ENCODE results near the gene PARD6B. TPM values are rescaled to one million over a fixed set of nuclear protein-coding genes. Genes with fewer than 3 reads are reported as not detected.

Gene PARD6B
- total and polyA plus RNA-seq, 2 of the 4 experiments (the other 2 are of a cell fraction), result 0.17 to 0.90 TPM

DNA sequence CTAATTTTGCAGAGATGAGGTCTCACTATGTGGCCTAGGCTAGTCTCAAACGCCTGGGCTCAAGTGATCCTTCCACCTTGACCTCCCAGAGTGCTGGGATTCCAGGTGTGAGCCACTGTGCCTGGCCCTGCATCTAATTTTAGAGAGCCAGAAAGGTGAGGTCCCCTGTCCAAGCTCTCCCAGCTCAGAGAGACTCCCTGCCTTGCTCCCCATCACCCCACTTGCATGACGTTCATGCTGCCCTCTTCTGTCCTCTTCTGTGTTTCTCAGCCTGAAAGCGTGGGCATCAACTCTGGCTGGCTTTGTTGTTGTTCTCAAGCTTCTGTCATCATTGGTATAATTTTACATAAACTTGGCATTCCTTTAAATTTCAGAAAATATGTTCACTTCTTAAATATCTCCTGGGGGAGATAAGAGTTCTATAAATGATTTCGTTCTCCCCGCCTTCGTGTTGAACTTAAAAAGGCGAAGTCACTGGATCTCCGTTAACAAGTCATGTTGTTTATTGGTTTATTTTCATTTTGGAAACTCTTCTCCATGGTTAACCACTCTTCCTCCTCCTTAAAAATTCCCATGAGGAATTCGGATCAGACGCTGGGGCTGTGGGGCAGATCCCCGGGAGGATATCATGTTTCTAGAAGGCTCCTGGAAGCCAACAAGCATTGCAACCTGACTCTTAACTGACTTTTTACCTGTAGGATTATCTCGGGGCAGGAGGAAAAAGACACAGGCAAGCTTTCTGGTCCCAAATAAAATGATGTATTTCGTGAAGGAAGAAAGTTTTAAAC is 13.2 kb upstream of the PARD6B start:
- Histone ChIP-seq H3K4ac (ENCODE audit: low read depth, low read length) (0 out of 2 replicates have a peak overlapping the region, but pooled peaks have one; percentile 6), H2AK9ac (replicated peaks; ENCODE audit: low read depth, low read length, poor library complexity) (no peak overlapping the region), H3K9ac (ENCODE audit: low read depth, low read length) (no peak overlapping the region), H3K27ac (ENCODE audit: insufficient read depth, low read length) (no peak overlapping the region), H3K23ac (ENCODE audit: low read depth, low read length) (no peak overlapping the region), H3K56ac (ENCODE audit: extremely low read depth, insufficient read depth, low read length) (no peak overlapping the region), H3K18ac (ENCODE audit: low read depth, low read length) (no peak overlapping the region), H2AFZ (replicated peaks; ENCODE audit: low read length, poor library complexity) (peak overlapping the region; percentile 8), H2BK15ac (ENCODE audit: low read depth, low read length) (peak overlapping the region; percentile 3; the same call in 1 of the 3 replicates), H2BK20ac (ENCODE audit: low read depth, low read length) (no peak overlapping the region), H2BK5ac (ENCODE audit: low read depth, low read length, poor library complexity, severe bottlenecking) (no peak overlapping the region), H4K5ac (ENCODE audit: low read depth, low read length) (no peak overlapping the region), H3K36me3 (ENCODE audit: control insufficient read depth, insufficient read depth, low read length) (no peaks in the 10 kb centered on the region), H2BK120ac (ENCODE audit: low read depth, low read length) (peak overlapping the region; percentile 0; the same call in 1 of the 2 replicates), H3K4me2 (ENCODE audit: low read depth, low read length) (no peak overlapping the region), H3K27me3 (ENCODE audit: control insufficient read depth, insufficient read depth, low read length) (no peaks in the 10 kb centered on the region), H3K79me1 (ENCODE audit: low read depth in 1 of 2, low read length in 2 of 2) (no peaks in the 10 kb centered on the region), H2AK5ac (ENCODE audit: low read depth, low read length) (peak overlapping the region; percentile 45; the same call in 1 of the 2 replicates), H4K91ac (ENCODE audit: insufficient read depth, low read depth, low read length) (no peak overlapping the region; the same call in 1 of the 2 replicates), H3K9me1 (ENCODE audit: insufficient read depth, low read length) (0 out of 2 replicates have a peak, but pooled peaks cover 2% of the 10 kb centered on the region), H3K4me1 (ENCODE audit: control insufficient read depth, insufficient read depth, low read length) (peaks cover 4% of the 10 kb centered on the region; the same call in 1 of the 2 replicates), H3K9me3 (ENCODE audit: control insufficient read depth, insufficient read depth, low read length) (no peaks in the 10 kb centered on the region), H3K14ac (replicated peaks; ENCODE audit: low read depth, low read length) (no peak overlapping the region), H4K8ac (ENCODE audit: low read depth in 2 of 2, low read length in 2 of 2) (no peak overlapping the region; a peak in 1 of 4 replicates), H3K4me3 (ENCODE audit: insufficient read depth, low read depth, low read length) (no peak overlapping the region), H4K20me1 (ENCODE audit: insufficient read depth, low read length) (no peaks in the 10 kb centered on the region)
- ChIA-PET CTCF (interaction anchor here (0.6 kb wide), 1 partner anchor 1459 kb away, joined by 5 read pairs; no protein-coding TSS in a partner anchor), POLR2A (ENCODE audit: unreplicated experiment) (no interaction called here)
- WGBS, 2 experiments (ENCODE audit: extremely low coverage in 2 of 2, insufficient read length in 1 of 2), result no CpG with 5 or more reads among the region's 13 CpGs
- dilution Hi-C loops (cut with HindIII; ENCODE audit: low sequenced_read_pairs, unreplicated experiment) (no loop called here), in situ Hi-C loops (cut with MboI; ENCODE audit: low sequenced_read_pairs) (no loop called here), intact Hi-C loops (cut with micrococcal nuclease) (no loop called here)
- no TSS peak for BruUV-seq (replicated peaks)
- ATAC-seq (ENCODE audit: low read depth) (peak; percentile 51), DNase-seq (no peak)
- TF ChIP-seq CTCF (conservative IDR thresholded peaks at IDR 0.05; ENCODE audit: low read depth, low read length) (0 out of 2 replicates have a peak, but pooled peaks have one; percentile 17), USF2 (IDR thresholded peaks at IDR 0.05; ENCODE audit: low read depth, low read length) (no peak)
